Fibroblast of gingiva (primary cell): ENCODE data around the gene KDSR.

ENCODE experiments used
- DNase-seq: peaks from one replicate; pipeline ENCODE4 v3.0.0-alpha.2; 2011; ENCODE audit warnings: low read depth

The KDSR gene

GRCh38 chr18:63284173-63284799 is 82.7 kb downstream of the KDSR start:
- DNase-seq = no peak

DNA sequence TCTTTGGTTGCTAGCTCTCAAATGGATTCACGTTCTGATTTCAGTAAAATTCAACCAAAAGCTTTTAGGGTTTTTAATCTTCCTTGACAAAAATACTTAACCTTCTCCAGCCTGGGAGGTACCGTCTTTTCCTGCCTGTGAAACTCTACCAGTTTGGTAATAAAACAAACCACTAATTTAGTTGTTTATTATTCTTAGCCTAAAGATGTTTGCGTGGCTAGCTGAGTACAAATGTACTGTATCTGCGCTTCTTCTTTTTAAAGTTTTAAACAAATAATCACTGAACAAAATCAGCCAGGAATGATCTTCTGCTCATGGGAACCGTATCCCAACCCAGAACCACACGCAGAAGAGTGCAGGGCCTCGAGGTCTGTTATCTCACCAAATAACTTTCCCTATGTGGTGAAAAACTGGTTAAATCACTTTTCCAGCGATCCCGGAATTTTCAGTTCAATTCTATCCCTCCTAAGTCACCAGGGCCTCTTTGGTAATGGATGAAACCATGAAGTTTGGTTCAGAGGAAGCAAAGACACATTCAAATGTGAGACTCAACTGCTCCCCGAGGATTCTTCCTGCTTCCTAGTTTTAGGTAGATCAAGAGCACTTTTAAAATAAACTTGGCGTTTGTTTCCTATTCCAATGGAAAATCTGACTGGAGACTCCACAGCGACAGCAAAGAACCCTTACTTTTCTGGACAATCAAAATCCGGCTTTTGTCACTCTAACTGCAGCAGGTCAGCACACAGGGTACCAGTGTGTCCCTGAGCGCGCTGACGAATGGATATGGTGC is 83.5 kb downstream of the KDSR start:
- DNase-seq = no peak

GRCh38 chr18:63282793-63283192 is 84.2 kb downstream of the KDSR start:
- no peak for DNase-seq
